Brain microvascular endothelial cell (primary cell): ENCODE results near the gene LTBP1.

Experiments used
- DNase-seq: peaks from one replicate; pipeline ENCODE4 v3.0.0-alpha.2; 2020
- H3K27ac ChIP-seq: fragments of 250-450 bp; sonication (Bioruptor Pico); 2 replicates; pipeline ENCODE4 v1.5.1; 2020; ENCODE audit warnings: mild to moderate bottlenecking, moderate library complexity
- H3K27me3 ChIP-seq: fragments of 250-450 bp; sonication (Bioruptor Pico); replicated peaks from 2 replicates; pipeline ENCODE4 v1.5.1; 2020; ENCODE audit warnings: mild to moderate bottlenecking
- H3K36me3 ChIP-seq: fragments of 250-450 bp; sonication (Bioruptor Pico); replicated peaks from 2 replicates; pipeline ENCODE4 v1.5.1; 2020; ENCODE audit warnings: mild to moderate bottlenecking
- H3K4me3 ChIP-seq: 2 replicates; pipeline ENCODE4 v1.5.1; 2011; ENCODE audit warnings: low read depth, mild to moderate bottlenecking, control low read depth, low read length, moderate library complexity
- CTCF ChIP-seq: IDR thresholded peaks from 2 replicates; pipeline ENCODE4 v1.5.1; 2011; ENCODE audit warnings: low read depth, mild to moderate bottlenecking, moderate library complexity, low read length, control low read depth, inconsistent platforms; ENCODE audit errors: missing control alignments
- in situ Hi-C: cut with HindIII; loops from 2 replicates; pipeline ENCODE4 v1.10.0; 2017; ENCODE audit warnings: low sequenced_read_pairs, low pct_ligation_motif_present

Gene LTBP1

DNA sequence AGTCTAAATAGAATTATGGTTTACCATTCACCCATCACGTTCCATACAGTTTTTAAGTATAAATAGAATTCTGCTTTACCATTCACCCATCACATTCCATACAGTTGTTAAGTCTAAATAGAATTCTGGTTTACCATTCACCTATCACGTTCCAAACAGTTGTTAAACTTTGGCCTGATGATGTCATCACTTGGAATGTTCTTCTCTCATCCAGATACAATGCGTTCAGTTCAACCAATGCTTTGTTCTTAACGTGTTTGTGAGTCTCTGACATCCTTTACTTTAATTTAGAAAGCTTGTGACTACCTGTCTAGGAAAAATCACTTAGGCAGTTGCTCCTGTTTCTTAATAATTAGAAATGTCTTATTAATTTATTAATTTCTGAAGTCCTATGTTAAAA lies 293.4 kb downstream of the LTBP1 start:
- TF ChIP-seq CTCF, result no peak
- H3K36me3 ChIP-seq, result peaks cover 28% of the 10 kb centered on the region
- H3K27ac ChIP-seq, result peak overlapping the region; percentile 59
- no peak overlapping the region for H3K4me3 ChIP-seq
- peak; percentile 65 for DNase-seq
- H3K27me3 ChIP-seq, result no peaks in the 10 kb centered on the region
- in situ Hi-C loops, result no loop called here

DNA sequence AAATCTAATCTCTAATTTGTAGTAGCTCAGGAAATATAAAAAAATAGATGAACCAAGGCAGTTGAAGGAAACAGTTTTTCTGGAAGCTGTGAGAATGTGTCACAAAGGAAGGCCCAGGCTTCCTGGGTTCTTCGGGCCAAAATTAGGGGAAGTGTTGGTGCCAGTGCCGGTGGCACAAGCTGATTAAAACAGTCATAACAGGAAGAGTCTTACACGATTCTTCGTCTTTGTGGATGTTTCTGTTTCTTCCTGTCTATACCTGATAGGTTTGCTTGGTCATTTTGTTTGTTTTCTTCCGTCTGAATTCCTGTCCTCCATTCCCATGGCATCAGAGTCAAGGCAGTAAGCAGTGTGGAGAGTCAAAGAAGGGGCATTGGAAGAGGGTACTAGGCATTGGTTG lies 294.3 kb downstream of the LTBP1 start:
- Histone ChIP-seq H3K4me3 (no peak overlapping the region), H3K27me3 (no peaks in the 10 kb centered on the region), H3K27ac (peak overlapping the region; percentile 59), H3K36me3 (peaks cover 26% of the 10 kb centered on the region)
- TF ChIP-seq CTCF, result no peak
- no peak for DNase-seq
- in situ Hi-C loops, result no loop called here

DNA sequence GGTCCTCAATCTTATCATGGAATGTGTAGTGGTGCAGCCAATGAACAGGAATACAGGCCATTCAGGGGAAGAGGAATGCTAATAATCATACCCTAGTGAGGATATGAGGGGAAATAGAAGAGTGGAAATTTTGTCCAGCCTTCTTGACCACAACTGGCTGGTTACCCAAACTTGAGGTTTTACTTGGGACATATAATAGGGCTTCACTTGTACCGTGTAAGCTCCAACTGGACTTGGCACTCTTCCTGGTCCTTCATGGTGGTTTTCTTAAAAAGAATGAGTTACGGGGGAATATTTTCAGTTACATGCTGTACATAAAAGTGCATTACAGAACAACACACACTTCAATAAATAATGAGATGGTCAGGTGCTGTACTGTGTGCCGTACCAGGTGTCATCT lies 294.8 kb downstream of the LTBP1 start:
- in situ Hi-C loops, result no loop called here
- H3K36me3 ChIP-seq, result peaks cover 31% of the 10 kb centered on the region
- peak overlapping the region; percentile 59 for H3K27ac ChIP-seq
- no peak for TF ChIP-seq CTCF
- H3K27me3 ChIP-seq, result no peaks in the 10 kb centered on the region
- no peak for DNase-seq
- no peak overlapping the region for H3K4me3 ChIP-seq

DNA sequence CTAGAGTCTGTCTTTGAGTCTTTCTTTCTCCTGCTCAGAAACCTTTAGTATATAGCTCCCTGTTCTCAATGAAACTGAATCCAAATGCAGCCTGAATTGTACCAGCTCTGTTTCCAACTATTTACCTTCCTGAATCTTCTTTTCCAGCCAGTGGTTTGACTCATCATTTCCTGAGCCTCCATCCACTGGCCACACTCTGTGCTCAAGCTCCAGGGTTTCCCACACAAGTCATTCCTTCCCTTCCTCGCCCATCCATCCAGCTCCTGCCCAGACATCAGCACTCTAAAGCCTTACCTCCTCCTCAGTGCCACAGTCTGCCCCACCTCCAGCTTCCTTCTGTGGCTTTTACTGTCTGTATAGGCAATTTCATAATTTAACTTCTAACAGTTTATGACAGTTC lies 296.1 kb downstream of the LTBP1 start:
- H3K27me3 ChIP-seq, result no peaks in the 10 kb centered on the region
- in situ Hi-C loops, result no loop called here
- no peak overlapping the region for H3K4me3 ChIP-seq
- TF ChIP-seq CTCF, result no peak
- H3K36me3 ChIP-seq, result peaks cover 33% of the 10 kb centered on the region
- peak; percentile 85 for DNase-seq
- peak overlapping the region; percentile 81 for H3K27ac ChIP-seq

DNA sequence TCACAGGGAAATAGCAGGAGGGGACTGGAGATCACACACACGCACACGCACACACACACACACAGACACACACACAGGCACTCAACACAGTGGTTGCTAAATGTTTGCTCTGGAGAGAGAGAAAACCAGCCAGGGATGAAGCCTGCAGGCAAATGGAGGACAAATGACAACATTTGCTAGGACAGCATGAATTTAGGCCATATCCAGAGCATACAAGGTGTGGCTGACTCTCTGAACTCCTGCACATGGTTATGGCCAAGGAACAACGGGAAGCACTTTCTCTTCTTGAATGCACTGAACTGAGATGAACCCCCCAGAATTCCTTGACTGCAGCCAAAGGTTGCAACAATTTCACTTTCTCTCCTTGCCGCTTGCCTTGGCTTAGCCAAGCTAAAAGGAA lies 299.7 kb downstream of the LTBP1 start:
- Histone ChIP-seq H3K27ac (no peak overlapping the region), H3K27me3 (no peaks in the 10 kb centered on the region), H3K4me3 (no peak overlapping the region), H3K36me3 (peaks cover 54% of the 10 kb centered on the region)
- no peak for DNase-seq
- in situ Hi-C loops, result no loop called here
- TF ChIP-seq CTCF, result no peak

DNA sequence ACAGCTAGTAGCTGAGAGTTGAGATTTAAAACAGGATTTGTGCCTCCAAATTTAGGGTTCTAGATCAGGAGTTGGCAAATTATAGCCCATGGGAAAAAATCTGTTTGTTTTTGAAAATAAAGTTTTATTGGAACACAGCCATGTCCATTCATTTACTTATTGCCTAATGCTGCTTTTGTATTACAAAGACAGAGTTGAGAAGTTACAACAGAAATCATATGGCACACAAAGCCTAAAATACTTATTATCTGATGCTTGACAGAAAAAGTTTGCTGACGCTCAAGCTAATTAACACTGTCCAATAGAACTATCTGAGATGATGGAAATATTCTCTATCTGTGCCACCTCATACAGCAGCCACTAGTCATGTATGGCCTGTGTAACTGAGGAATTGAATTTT lies 300.6 kb downstream of the LTBP1 start:
- DNase-seq, result no peak
- peaks cover 62% of the 10 kb centered on the region for H3K36me3 ChIP-seq
- H3K4me3 ChIP-seq, result no peak overlapping the region
- no peak overlapping the region for H3K27ac ChIP-seq
- H3K27me3 ChIP-seq, result no peaks in the 10 kb centered on the region
- in situ Hi-C loops, result no loop called here
- TF ChIP-seq CTCF, result no peak
